ENCODE data around the gene BIN1.

BIN1 gene

GRCh38 chr2:127054996-127055785, 51.8 kb downstream of the BIN1 start:
- no peak for DNase-seq

GRCh38 chr2:127054604-127054930, 52.4 kb downstream of the BIN1 start:
- no peak for DNase-seq

GRCh38 chr2:127053731-127054603, 53.0 kb downstream of the BIN1 start:
- no peak for DNase-seq

GRCh38 chr2:127052771-127053691, 53.9 kb downstream of the BIN1 start:
- DNase-seq: no peak

- DNase-seq: no peak
Observed at GRCh38 chr2:127052057-127052770, 54.7 kb downstream of the BIN1 start.

GRCh38 chr2:127051116-127052056, 55.6 kb downstream of the BIN1 start:
- DNase-seq: no peak

- no peak for DNase-seq
Observed at GRCh38 chr2:127050803-127051115, 56.2 kb downstream of the BIN1 start.

- peak; percentile 49 for DNase-seq
Observed at GRCh38 chr2:127049927-127050802, 56.8 kb downstream of the BIN1 start.

GRCh38 chr2:127048969-127049897, 57.7 kb downstream of the BIN1 start:
- no peak for DNase-seq

- no peak for DNase-seq
Observed at GRCh38 chr2:127048618-127048935, 58.4 kb downstream of the BIN1 start.

GRCh38 chr2:127047716-127048617, 59.0 kb downstream of the BIN1 start:
- DNase-seq: no peak

- no peak for DNase-seq
Observed at GRCh38 chr2:127047054-127047453, 59.9 kb downstream of the BIN1 start.

- no peak for DNase-seq
Observed at GRCh38 chr2:127046579-127046978, 60.4 kb downstream of the BIN1 start.

GRCh38 chr2:127045792-127046501, 61.0 kb downstream of the BIN1 start:
- DNase-seq: no peak

- DNase-seq: no peak
Observed at GRCh38 chr2:127044977-127045661, 61.8 kb downstream of the BIN1 start.

- DNase-seq: no peak
Observed at GRCh38 chr2:127044165-127044718, 62.7 kb downstream of the BIN1 start.
